Embryonic facial prominence (tissue), 1 donor: ENCODE results near the gene ATP1A4.
"Not testable (repeated sequence)": the region's sequence is repeated elsewhere in the genome, so short reads cannot be mapped to it uniquely, and the experiment has no call there.

Source experiments
- DNase-seq: peaks from one replicate; pipeline ENCODE4 v3.0.0-alpha.2; 2016; ENCODE audit errors: extremely low spot score

Gene ATP1A4

DNA sequence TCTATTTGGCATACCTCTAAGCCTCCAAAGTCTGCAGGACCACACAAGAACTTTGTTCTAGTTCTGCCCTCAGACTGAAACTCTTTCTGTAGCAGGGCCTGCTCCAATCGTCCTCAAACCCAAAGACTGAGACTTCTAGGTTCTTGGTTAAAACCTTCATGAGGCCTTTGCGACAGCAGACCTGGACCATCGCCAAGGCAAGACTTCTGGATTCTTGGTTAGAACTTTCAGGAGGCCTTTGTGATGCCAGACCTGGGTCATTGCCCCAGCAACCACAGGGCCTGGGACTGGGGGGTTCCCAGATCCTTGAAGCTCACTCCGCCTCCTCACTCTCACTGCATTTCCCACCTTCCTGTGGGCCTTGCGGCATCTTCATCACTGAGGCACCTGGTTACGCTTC is at the start of gene ATP1A4:
Gene ATP1A4, plus strand, starts transcription at position 301 of the 400 bp plus-strand sequence. CDS start 438 bp downstream, outside the sequence.
- DNase-seq = no peak

DNA sequence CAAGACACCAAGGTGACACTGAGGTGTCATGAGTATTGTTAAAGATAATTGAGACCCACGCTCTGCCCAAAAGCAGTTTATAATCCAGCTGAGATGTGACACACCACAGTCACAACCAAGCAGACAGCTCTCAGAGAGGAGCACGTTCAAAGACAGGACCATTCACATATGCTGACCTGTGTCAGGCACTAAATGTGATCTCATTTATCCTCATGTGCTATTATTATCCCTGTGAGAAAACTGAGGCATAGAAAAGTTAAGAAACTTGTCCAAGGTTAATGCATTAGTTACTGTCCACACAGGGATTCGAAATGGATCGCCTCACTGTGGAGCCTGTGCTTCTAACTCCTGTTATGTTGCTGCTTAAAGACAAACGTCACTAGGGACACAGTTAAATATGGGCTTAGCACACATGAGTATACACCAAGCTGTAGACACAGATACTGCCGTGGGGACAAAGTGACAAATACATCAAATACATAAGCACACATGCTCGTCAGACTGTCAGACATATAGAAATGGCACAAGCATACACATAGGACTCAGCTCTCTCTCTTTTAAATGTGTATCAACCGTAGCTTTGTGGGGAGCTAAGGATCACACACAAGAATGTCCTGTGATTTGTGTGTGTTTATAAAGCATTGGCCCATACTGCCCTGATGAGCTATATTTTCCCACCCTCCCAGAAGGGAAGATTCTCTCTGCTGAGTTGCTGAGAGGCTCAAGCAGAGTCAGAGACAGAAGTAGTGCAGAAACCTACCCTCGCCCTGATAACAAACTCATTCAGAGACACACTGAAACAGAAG is 49.5 kb upstream of the ATP1A4 start:
- no peak for DNase-seq

DNA sequence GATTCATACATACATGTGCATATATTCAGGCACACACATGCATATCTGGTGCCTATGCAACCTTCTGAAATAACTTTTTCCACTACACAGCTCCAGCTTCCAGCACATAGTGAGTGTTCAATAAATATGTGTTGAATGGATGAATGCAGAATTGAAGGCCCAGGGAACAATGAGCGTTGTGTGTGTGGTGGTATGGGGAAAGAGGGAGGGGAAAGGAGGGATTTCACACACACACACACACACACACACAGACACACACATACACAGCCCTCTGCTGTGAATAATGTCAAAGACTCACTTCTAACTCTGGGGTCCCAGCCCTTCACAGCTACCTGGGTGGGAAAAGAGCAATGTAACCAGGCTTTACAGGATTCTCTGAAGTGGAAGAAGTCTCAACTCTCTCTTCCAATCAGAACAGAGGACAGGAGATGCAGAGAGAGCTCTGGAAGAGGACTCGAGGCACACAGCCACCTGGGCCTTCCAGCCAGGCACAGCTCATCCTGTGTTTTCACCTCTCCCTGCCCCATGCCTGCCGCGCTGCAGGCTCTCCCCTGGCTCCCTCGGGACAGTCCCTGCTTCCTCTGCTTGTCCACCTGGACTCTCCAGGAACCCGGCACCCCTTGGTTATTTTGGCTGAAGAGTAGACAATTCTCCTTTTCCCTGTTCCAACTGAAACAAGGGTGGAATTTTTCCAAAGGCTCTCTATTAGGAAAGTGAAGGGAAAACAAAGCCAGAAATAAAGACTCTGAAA is 47.6 kb upstream of the ATP1A4 start:
- DNase-seq = no peak

DNA sequence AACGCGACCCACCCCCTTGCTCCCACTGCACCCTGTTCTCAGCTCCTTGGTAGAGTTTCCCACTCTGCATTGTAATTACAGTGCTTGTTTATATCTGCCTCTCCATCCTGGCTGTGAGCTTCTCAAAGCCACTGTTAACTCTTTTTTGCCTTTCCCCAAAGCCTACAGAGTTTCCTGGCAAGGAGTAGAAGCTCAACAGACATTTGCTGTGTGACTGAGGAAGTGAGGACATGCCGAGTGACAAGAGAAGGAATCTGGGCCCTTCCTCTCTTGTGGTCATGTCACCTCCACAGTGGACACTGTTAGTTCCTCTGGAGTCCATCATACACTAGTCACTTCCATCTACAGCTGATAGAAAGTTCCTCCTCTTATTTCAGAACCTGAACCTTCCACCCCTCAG is 46.9 kb upstream of the ATP1A4 start:
- no peak for DNase-seq

DNA sequence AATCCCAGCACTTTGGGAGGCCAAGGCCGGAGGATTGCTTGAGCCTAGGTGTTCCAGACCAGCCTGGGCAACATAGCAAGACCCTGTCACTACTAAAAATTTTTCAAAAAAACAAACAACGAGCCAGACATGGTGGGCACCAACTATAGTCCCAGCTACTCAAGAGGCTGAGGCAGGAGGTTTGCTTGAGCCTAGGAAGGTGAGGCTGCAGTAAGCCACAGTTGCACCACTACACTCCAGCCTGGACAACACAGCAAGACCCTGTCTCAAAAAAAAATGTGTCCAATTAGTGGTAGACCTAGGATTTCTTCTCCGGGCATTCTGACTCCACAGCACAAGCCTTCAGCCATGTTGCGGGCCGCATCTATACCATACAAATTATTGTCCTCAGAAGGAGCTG is 46.2 kb upstream of the ATP1A4 start:
- DNase-seq = no peak

DNA sequence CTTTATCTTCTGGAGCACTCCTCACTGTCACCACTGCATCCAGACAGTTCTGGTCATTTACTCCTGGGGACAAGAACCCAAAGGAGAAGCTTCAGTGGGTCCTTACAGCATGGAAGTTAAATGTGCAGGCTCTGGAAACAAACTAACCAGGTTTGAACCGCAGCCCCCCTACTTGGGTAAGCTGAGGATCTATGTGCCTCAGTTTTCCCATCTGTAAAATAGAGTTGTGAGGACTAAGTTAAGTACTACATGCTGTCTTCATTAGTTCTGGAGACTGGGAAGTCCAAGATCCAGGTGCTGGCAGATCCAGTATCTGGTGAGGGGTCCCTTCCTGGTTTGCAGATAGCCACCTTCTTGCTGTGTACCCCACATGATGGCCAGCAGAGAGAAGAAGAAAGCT is 43.9 kb upstream of the ATP1A4 start:
- DNase-seq = no peak

DNA sequence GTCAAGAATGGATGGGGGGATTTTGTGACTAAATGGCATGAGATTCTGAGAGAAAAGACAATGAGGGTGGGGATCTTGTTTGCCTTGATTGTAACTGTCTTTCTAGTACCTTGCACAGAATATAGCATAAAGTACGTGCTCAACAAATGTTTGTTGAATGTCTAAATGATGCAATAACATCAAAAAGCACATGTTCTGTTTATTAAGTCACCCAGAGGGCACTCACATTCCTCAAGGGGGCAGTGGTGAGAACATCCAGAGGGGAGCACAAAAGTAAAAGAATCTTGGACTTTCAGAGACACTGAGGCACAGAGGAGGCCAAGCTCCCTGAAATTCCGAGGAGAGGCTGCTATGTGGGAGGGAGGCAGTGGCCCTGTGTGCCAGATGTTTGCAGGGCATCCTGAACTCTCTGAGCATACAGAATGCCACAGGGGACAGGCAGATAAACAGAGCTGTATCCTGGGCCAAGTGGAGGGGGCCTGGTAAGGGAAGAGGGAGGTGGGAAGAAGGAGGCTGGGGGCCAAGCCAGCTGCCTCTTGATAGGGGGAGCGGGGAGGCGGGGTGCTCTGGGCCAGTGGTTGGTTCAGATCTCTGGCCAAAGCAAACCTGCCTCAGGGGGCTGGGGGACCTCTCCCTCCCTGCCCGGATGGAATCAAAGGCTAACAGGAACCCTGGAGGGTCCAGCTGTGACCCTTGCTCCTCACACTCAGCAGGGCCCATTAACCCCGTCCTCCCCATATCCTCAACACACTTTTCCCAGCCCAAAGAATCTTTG is 42.3 kb upstream of the ATP1A4 start:
- DNase-seq = no peak

DNA sequence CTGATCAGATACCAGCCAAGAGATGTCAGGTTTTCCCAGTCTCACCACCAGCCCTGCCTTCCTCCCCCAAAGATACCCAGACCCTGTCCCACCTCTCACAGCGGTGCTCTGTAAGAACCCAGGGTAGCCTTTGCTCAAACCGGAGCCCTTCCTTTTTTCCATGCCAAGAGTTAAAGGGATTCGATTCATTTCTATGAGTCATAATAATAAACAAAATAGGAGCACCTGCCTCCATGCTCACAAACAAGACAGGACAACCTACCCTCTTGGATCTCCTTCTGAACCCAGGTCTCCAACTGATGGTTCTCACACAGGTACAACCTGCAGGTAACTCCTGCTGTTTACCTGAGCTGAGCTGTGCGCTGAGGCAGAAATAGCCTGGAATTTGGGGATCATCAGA is 41.7 kb upstream of the ATP1A4 start:
- no peak for DNase-seq

DNA sequence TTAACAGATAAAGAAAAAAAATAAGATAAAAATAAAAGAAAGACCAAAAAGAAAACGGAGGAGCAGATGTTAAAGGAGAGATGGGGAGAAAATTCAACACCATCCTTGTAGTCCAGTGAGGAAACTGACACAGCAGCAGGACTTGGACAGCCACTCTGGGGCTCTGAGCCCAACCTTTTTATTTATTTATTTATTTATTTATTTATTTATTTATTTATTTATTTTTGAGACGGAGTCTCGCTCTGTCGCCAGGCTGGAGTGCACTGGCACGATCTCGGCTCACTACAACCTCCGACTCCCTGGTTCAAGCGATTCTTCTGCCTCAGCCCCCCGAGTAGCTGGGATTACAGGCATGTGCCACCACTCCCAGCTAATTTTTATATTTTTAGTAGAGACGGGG is 39.9 kb upstream of the ATP1A4 start:
- not testable (repeated sequence) for DNase-seq

DNA sequence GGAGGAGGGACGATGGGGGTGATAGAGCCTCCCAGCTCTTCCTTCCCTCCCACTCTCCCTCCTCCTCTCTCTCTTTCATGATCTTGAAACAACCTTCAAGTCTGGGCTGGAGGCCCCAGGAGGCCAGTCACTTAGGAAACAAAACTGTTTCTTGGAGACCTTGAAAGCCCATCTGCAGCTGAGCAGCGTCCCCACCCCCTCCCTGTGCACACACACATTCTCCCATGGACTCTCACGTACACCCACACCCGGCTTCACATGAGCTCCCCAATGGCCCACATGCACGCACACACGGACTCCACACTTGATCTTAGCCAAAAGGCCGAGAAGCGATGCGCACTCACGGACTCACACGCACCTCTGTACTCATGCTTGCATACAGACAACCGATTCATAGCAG is 39.0 kb upstream of the ATP1A4 start:
- no peak for DNase-seq

DNA sequence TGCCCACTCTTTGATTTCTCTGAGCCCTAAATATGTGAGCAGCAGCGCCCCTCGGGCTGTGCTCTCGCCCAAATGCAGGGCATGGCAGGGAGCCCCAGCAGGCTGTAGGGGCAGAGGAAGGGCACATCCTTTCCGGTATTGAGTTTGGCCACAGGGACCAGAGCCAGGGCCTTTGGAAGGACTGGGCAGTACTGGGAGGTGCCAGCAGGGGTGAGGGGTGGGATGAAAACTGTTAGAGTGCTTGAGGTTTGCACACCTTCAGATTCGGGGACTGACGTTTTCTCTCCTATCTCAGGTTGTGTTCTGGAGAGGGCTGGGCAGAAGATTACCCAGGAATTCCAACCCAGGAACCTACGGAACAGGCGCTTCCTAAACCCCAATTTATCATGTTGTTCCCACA is 38.0 kb upstream of the ATP1A4 start:
- no peak for DNase-seq

DNA sequence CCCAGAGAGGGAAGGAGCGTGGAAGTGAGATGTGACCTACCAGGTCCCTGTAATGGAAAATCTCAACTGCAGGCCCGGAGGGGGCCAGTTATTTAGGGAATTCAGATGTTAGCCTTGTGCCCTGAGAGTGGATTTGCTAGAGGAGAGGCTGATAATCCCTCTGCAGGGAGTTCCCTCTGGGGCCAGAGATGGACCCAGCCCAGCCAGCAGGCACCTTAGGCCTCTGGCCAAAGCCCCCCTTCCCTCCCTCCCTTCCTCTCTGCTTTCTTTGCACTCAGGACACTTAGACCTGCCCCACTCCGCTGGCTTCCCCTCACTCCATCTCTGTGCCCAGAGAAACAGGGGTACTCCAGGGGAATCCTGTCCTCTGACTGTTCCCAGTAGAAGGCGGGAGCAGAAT is 37.3 kb upstream of the ATP1A4 start:
- DNase-seq = no peak

DNA sequence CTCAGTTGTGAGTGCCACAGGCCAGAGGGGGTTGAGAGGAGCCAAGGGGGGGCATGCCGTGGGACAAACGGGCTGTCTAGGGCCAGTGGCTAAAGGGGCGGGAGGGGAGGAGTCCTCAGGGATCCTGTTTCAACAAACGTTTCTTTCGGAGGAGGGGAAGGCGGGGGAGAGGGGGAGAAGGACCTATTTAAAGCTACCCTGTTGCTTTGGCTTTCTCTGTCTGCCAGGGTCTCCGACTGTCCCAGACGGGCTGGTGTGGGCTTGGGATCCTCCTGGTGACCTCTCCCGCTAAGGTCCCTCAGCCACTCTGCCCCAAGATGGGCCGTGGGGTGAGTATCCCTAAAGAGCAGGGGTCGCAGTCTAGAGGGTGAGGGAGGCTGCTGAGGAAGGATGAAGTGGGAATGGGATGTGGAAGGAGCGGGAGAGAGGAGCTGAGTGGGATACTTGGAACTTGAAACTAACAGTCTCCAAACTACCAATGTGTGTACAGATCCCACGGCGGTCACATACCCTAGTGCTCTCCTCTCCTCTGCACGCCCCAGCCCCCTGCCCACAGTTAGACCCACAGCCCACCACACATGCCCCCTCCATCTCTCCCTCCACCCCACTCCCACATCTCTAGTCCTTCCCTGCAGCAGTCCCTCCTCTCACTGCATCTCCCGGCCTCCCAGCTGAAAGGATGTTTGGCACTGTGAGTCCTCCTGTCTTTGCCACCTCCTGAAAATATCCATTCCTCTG is 35.7 kb upstream of the ATP1A4 start, which contains the start of gene ATP1A2:
Gene ATP1A2, plus strand, starts transcription at position 215 of the 738 bp plus-strand sequence. Its CDS starts 103 bp downstream, at position 318.
- no peak for DNase-seq

DNA sequence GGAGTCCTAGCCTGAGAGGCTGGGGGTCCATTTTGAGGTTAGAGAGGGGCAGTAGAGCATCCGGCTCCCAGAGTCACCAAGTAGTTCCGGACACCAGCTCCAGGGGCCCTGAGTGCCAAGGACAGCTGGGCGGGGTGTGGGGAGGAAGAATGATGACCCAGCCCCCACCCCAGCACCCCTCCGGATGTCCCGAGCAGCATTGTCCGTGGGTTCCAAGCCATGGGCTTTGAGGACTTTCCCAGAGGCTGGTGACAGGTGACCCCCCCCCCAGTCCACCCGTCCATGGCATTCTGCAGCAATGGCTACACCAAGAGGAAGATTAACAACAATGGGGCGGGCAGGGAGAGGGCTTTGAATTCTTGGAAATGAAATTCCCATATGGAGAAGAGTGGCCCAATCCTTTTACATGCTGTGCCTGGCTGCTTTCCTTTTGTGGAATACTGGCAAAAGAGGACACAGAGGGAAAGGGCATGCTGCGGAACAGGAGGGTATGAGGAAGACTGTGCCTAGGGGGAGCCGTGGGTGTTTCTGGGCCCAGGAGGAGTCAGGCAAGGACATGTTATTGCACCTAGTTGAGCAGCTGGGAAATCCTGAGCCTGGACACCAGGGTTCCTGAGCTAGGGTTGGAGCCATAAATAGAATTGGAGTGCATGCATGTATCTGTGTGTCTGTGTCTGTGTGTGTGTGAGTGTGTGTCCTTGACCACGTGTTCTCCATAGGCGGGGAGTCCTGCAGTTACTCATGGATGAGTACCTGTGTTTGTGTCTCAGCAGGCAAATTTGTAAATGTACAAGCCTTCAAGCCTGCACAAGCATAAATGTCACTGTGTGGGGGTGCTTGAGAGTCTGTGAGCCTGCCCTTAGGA is 34.9 kb upstream of the ATP1A4 start:
- DNase-seq = no peak

DNA sequence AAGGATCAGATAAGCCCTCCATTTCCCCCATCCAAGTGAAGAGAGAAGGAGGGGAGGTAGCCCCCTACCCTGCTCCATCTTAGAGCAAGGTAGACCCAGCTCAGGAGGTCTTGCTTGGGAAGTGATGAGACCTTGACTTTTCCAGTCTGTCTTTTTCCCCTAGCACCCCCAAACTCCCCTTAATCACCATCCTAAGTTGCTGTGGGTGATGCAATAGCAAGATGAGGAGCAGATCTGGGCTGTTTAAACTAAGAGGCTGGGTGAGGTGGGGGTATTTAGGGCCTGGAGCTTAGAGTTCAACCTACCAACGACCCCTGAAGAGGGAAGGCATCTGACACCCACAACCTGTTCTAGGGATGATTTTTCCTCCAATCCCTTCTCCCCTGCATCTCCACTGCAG is 34.1 kb upstream of the ATP1A4 start:
- DNase-seq = no peak

DNA sequence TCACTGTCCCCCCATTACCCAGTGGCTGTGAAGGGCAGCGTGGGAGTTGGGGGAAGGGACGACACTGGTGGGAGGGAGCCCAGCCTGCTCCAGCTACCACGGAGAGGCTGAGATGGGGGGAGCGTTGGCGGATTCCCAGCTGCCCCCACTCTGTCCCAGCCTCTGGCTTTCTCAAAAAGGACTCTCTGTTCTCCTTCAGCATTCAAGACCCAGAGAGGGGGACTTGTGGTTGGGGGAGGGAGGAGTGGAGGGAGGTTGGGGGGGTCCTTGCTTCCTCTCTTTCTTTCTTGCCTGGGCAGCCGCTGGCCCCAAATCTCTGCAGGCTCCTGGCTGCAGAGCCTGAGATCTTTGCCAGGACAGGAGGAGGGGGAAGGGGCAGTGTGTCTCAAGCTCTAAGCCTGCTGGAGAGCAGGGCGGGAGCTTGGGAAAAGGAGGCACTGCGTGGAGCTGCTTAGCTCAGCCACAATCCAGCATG is 33.7 kb upstream of the ATP1A4 start:
- DNase-seq = no peak

DNA sequence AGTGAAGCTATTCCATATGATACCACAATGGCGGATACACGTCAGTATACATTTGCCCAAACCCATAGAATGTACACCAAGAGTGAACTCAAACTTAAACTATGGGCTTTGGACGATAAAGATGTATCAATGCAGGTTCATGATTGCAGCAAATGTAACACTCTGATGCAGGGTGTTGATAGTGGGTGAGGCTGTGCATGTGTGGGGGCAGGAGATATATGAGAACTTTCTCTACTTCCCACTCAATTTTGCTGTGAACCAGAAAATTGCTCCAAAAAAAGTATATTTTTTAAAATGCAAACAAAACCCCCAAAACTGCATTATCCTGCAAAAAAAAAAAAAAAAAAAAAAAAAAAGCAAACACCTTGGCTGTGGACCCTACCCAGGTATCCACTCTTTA is 32.5 kb upstream of the ATP1A4 start:
- DNase-seq = no peak

DNA sequence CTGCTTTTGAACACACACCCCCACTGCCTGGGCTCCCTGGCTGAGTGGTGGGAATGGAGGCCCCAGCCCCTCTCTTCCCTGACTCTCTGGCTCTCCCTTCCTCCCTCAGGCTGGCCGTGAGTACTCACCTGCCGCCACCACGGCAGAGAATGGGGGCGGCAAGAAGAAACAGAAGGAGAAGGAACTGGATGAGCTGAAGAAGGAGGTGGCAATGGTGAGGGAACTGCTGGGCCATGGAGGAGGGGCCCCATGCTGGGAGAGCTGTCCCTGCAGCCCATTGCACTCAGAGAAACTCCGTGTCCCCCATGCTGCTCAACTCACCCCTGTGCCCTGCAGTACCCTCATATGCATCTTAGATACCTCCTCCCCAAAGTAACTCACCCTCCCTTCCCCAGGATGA is 30.6 kb upstream of the ATP1A4 start:
- DNase-seq = no peak

DNA sequence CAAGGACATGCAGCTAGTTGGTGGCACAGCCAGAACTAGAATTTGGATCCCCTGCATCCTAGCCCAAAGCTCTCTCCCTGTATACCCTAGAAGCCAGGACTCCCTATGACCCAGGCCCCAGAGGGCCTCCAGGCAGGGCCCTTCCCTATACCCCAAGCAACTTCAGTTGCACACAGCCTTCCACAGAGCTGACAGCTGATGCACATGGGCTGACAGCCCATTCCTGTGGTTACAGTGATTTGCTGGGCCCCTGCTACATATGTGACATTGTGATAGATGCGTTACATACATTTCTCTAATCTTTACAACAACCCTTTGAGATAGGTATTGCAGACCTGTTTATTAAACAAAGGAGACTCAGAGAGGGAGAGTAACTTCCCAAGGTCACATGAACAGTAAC is 30.0 kb upstream of the ATP1A4 start:
- no peak for DNase-seq

DNA sequence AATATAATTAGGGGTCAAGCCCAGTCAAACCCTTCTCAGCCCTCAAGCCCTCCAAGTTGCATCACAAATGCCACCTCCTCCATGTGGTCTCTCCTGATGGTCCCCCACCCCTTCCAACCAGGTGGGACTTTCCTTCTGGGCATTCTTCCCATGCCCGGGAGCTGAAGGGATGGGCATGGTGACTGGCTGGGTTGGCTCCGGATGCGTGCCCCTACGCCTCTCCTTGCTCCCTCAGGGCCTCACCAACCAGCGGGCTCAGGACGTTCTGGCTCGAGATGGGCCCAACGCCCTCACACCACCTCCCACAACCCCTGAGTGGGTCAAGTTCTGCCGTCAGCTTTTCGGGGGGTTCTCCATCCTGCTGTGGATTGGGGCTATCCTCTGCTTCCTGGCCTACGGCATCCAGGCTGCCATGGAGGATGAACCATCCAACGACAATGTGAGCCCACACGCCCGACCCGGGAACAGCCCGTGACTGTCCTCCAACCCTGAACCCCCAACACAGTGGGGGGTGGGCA is 28.4 kb upstream of the ATP1A4 start:
- no peak for DNase-seq
